Stimulated activated CD8-positive, alpha-beta memory T cell treated with anti-CD3 and anti-CD28 coated beads, Interleukin-12 subunit alpha, Interleukin-12 subunit beta, amount 100 ng/mL, for 24 hours (primary cell): ENCODE measurements around the gene TMEM123.
"Not testable (repeated sequence)": the region's sequence is repeated elsewhere in the genome, so short reads cannot be mapped to it uniquely, and the experiment has no call there.

Experiments
- DNase-seq: peaks from one replicate; pipeline ENCODE4 v3.0.0-alpha.2; 2020; ENCODE audit errors: extremely low read depth

The TMEM123 gene

GRCh38 chr11:102395720-102396393, 56.7 kb downstream of the TMEM123 start:
- no peak for DNase-seq

- no peak for DNase-seq
Measured at GRCh38 chr11:102393272-102393730, 59.3 kb downstream of the TMEM123 start.

GRCh38 chr11:102391549-102392237, 60.9 kb downstream of the TMEM123 start:
- DNase-seq: no peak

DNA sequence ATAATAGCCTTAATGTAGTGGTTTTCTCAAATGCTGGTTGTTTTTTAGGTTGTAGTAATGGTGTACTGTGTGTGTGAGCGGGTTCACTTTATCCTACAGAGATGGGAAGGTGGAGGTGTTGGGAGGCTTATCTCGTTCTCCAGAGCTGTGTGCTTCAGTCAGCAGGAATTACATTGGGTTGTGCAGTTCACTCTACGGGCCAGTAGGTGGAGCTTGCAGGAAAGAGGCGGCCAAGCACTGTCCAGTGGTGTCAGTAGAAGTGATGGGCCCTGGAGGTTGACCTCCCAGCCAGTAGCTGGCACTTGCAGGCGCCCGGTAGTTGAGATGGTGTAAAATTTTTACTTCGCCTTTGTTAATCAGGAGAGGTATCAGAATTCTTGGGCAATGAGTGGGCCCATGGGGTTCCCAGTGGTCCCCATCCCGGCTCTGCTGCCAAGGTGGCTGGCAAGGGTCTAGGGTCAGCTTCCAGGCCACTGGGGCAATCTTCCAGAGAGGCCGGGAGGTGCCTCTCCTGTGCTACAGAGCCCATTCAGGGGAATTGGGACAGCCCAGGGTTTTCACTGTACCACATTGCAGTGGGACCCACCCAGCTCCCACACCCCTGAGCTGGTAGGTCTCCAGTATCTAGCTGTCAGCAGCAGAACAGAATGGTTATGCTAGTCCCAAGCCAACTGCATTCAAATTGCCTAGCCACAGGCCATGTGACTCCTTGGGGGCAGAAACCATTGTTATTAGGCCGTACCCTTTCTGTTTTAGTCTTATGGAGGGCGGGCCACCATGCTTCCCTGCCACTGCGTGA, 61.7 kb downstream of the TMEM123 start:
- no peak for DNase-seq

GRCh38 chr11:102389253-102389652, 63.3 kb downstream of the TMEM123 start:
- no peak for DNase-seq

- DNase-seq: no peak
Measured at GRCh38 chr11:102387043-102387781, 65.4 kb downstream of the TMEM123 start.

GRCh38 chr11:102386136-102386734, 66.3 kb downstream of the TMEM123 start:
- DNase-seq: no peak

DNA sequence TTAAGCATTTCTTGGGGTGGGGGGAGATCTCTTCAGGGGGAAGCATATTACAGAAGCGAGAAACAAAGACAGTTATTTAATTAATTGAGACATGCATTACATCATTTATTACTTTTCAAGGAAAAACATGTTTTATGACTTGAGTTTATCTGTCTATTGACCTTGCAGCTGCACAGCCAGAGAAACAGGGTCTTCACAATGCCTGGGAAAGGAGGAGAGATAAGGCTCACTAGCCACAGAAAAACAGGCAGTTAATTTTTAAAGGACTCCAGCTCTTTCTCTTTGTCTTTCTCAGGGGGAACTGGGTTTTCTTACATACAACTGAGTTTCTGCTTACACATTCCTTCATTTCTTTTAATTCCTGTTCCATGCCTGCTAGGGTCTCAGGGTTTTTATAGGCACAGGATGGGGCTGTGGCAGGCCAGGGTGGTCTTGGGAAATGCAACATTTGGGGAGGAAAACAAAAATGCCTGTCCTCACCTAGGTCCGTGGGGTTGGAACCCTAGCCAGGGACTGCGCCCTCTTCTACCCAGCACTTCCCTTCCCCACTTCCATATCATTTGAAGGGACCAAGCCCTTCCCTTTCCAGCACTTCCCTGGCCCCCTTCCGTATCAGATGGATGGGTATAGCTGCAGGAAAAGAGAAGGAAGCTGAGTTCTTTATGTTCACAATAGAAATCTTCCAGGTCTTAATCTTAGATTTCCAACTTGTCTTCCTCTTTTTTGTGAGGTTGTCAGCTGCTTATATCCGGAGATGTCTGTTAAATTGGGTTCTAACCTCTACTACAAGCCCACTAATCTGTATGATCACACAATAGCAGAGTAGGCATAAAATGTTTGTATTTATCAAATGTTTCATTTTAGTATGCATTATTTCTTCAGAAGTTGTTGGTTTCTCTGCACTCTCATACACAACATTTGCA, 67.2 kb downstream of the TMEM123 start:
- DNase-seq: no peak

DNA sequence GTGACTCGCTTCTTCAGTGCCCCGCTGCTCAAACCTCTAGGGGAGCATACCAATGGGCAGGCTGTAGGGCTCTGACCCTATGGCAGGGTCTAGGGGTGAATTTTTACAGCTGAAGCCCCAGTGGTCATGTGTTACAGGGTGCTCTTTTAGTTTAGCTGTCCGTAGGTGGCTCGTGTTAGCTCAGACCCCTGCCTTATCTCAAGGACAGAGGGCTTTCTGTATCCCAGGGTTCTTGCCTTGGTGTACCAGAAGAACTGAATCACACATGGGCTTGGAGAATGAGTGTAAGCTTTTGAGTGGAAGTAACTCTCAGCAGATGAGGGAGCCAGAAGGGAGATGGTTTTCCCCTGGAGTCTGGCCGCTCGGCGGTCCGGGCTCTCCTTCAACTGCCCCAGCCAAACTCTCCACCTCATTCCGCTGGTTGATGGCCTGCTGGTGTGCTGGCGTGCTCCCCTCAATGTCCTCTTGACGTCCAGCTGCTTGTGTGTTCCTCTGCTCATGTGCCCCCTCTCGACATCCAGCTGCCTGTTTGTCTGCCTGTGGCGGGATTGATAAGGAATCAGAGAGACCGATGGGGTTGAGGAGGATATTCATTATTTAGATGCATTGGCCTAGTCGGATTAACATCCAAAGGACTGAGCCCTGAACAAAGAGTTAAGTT, 68.0 kb downstream of the TMEM123 start:
- DNase-seq: no peak

- DNase-seq: no peak
Measured at GRCh38 chr11:102383839-102384238, 68.7 kb downstream of the TMEM123 start.

DNA sequence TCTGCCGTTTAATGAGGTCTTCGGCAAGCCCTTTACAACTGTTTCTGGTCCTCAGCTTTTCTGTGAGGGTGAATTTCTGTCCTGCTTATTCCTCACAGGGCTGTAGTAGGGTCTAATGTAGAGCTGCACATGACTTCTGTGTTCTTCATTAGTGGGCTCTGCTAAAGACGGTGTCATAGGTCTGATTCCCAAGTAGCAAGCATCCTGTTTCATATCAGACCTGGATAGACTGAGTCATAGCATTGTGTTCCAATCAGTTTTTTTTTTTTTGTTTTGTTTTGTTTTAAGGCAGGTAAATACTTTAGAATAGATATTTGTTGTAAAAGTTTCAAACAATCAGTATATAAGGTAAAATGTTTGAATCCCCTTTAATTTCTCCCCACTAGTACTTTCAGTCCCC, 70.2 kb downstream of the TMEM123 start:
- DNase-seq: no peak

GRCh38 chr11:102378818-102379217, 73.7 kb downstream of the TMEM123 start:
- no peak for DNase-seq

- no peak for DNase-seq
Measured at GRCh38 chr11:102377891-102378290, 74.7 kb downstream of the TMEM123 start.

GRCh38 chr11:102375720-102376399, 76.7 kb downstream of the TMEM123 start:
- no peak for DNase-seq

DNA sequence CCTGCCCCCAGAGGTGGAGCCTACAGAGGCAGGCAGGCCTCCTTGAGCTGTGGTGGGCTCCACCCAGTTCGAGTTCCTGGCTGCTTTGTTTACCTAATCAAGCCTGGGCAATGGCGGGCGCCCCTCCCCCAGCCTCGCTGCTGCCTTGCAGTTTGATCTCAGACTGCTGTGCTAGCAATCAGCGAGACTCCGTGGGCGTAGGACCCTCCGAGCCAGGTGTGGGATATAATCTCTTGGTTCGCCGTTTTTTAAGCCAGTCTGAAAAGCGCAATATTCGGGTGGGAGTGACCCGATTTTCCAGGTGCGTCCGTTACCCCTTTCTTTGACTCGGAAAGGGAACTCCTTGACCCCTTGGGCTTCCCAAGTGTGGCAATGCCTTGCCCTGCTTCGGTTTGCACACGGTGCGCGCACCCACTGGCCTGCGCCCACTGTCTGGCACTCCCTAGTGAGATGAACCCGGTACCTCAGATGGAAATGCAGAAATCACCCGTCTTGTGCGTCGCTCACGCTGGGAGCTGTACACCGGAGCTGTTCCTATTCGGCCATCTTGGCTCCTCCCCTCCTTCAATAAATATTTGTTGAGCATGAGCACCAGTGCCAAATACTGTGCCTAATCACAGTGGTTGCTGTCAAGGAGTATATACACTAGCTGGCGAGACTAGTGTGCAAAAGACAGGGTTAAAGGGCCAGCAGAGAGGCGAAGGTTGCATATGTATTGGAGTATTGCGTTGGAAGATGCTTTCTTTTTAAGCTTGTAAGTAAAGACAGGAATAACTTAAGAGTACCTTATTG, 77.7 kb downstream of the TMEM123 start:
- DNase-seq: not testable (repeated sequence)

- DNase-seq: no peak
Measured at GRCh38 chr11:102368472-102368871, 84.1 kb downstream of the TMEM123 start.

DNA sequence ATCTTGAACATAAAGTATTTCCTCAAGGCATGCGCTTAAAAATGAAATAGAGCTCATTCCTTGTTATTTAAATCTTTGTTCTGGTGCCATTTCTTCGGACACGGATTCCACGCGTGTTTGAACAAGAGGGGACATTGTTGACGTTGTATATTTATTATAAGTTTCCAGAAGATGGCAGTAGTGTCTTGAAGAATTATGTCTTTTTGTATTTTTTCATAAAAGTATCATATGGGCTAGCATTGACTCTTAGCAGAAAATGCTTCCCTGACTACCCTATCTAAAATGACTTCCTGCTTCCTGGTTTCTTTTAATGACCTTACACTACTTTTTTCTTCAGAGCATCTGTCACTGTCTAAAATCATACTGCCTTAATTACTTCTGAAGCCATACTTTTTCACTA, 85.2 kb downstream of the TMEM123 start:
- no peak for DNase-seq

DNA sequence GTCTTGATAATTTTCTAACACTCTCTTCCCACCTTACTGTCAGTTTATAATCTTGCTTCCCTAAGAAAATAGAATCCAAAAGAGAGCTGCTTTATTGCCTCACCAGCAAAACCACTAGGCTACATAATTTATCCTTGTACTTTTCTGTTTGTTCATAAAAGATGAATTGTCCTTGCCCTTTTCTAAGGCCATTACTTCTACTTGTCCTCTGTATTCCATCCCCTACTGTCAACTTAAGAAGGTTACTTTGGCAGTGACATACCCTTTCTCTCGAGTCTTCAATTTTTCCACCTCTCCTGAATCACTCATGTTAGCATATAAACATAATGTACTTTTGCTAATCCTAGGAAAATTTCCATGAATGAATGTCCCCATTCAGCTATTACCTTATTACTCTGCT, 87.6 kb downstream of the TMEM123 start:
- no peak for DNase-seq
